ENCODE results near the gene NXPE3. TPM values are rescaled to one million over a fixed set of nuclear protein-coding genes. Genes with fewer than 3 reads are reported as not detected.

NXPE3 gene
- total RNA-seq, 4 donors from 2014 or later: 31.5 to 52.0 (median 44.5) TPM

DNA sequence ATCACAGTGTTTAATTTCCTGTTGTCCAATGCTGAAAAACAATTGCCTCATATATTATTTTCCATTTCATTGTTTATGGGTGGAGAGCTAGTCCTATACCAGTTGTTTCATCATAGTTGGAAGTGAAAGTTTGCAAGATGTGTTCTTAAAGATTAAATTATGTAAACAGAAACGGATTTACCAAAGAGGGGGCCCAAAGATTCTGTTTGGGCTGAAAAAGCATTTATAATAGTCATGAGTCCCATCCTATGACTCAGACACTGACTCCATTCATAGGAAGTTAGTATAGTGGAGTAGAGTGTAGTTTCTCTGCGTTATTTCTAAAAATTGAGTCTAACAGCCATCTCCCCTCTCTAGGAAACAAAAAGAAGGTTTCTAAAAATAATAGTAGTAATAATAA, 94.6 kb downstream of the NXPE3 start:
- ATAC-seq (no peak), DNase-seq (no peak)
- no peaks in the 10 kb centered on the region for H3K9me3 ChIP-seq
- no peaks in the 10 kb centered on the region for H3K4me1 ChIP-seq
- no peak overlapping the region for H3K27ac ChIP-seq
- intact Hi-C loops (cut with DNase I; ENCODE audit: low total_unique reads) (no loop called here), in situ Hi-C loops (cut with MboI; ENCODE audit: low sequenced_read_pairs in 4 of 4) (no loop called here)
- no peak for TF ChIP-seq POLR2A (IDR thresholded peaks at IDR 0.05)
- TF ChIP-seq, protein P1, sequence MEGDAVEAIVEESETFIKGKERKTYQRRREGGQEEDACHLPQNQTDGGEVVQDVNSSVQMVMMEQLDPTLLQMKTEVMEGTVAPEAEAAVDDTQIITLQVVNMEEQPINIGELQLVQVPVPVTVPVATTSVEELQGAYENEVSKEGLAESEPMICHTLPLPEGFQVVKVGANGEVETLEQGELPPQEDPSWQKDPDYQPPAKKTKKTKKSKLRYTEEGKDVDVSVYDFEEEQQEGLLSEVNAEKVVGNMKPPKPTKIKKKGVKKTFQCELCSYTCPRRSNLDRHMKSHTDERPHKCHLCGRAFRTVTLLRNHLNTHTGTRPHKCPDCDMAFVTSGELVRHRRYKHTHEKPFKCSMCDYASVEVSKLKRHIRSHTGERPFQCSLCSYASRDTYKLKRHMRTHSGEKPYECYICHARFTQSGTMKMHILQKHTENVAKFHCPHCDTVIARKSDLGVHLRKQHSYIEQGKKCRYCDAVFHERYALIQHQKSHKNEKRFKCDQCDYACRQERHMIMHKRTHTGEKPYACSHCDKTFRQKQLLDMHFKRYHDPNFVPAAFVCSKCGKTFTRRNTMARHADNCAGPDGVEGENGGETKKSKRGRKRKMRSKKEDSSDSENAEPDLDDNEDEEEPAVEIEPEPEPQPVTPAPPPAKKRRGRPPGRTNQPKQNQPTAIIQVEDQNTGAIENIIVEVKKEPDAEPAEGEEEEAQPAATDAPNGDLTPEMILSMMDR (IDR thresholded peaks at IDR 0.05 in 4 of 5, conservative IDR thresholded peaks at IDR 0.05 in 1 of 5): no peak
- no peak overlapping the region for H3K4me3 ChIP-seq
- H3K27me3 ChIP-seq: no peaks in the 10 kb centered on the region
- H3K36me3 ChIP-seq: no peaks in the 10 kb centered on the region

GRCh38 chr3:101876142-101876541, 97.1 kb downstream of the NXPE3 start:
- no peaks in the 10 kb centered on the region for H3K9me3 ChIP-seq
- intact Hi-C loops (cut with DNase I; ENCODE audit: low total_unique reads): no loop called here
- no peak overlapping the region for H3K27ac ChIP-seq
- H3K4me1 ChIP-seq: no peaks in the 10 kb centered on the region
- ATAC-seq: no peak
- TF ChIP-seq, protein P1 (IDR thresholded peaks at IDR 0.05 in 4 of 5, conservative IDR thresholded peaks at IDR 0.05 in 1 of 5): no peak
- TF ChIP-seq POLR2A (IDR thresholded peaks at IDR 0.05): no peak
- DNase-seq: no peak
- in situ Hi-C loops (cut with MboI; ENCODE audit: low sequenced_read_pairs in 4 of 4): no loop called here
- H3K36me3 ChIP-seq: no peaks in the 10 kb centered on the region
- H3K4me3 ChIP-seq: no peak overlapping the region
- no peaks in the 10 kb centered on the region for H3K27me3 ChIP-seq

Other genes starting within 250 kb of the NXPE3 start
- gene TRMT10C, start 217.3 kb upstream of the NXPE3 start, total RNA-seq: 10 to 100 TPM; 17.9 to 33.2 (median 26.2) TPM
- gene PCNP, start 205.0 kb upstream of the NXPE3 start, total RNA-seq: 10 to 100 TPM; 57.6 to 68.6 (median 63.2) TPM
- gene ZBTB11, start 102.1 kb upstream of the NXPE3 start, total RNA-seq: 10 to 100 TPM; 14.6 to 20.9 (median 16.1) TPM
- gene RPL24, start 92.5 kb upstream of the NXPE3 start, total RNA-seq: 1,000 to 10,000 TPM; 1,085 to 1,329 (median 1,254) TPM
- 10 to 100 TPM in 3 of 4 donors, 1 to 10 TPM in 1; 8.3 to 20.0 (median 13.2) TPM for gene CEP97, start 54.6 kb upstream of the NXPE3 start, total RNA-seq
- 10 to 100 TPM in 3 of 4 donors, 1 to 10 TPM in 1; 9.2 to 25.9 (median 20.6) TPM for gene NFKBIZ, start 70.3 kb downstream of the NXPE3 start, total RNA-seq

Data from gastrocnemius medialis (tissue), 4 donors.